ENCODE data around the gene TRPM3.
"Not testable (repeated sequence)": the region's sequence is repeated elsewhere in the genome, so short reads cannot be mapped to it uniquely, and the experiment has no call there.

The TRPM3 gene

GRCh38 chr9:70995511-70995910, 125.9 kb downstream of the TRPM3 start:
- DNase-seq (ENCODE audit: low read depth) = no peak

GRCh38 chr9:70994582-70994981, 126.8 kb downstream of the TRPM3 start:
- DNase-seq (ENCODE audit: low read depth) = no peak

- no peak for DNase-seq (ENCODE audit: low read depth)
These were observed 132.9 kb downstream of the TRPM3 start for GRCh38 chr9:70988551-70988950.

- peak; percentile 19 for DNase-seq (ENCODE audit: low read depth)
These were observed 133.4 kb downstream of the TRPM3 start for GRCh38 chr9:70987986-70988385.

DNA sequence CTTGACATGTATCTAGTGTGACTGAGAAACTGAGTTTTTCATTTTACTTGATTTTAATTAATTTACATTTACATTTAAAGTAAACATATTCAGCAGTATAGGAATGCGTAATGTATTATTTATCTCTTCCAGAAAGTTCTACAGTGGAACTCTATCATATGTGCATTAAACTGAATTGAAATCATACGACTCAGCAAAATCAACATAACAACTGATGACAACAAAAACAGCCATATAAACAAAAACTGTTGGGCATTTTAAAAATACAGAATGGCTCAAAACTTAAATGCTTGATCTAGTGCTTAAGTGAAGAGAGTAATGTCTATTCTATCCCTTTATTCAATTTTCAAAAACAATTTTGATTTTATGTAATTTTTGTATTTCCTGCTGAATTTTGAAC, 134.4 kb downstream of the TRPM3 start:
- DNase-seq (ENCODE audit: low read depth) = no peak

- DNase-seq (ENCODE audit: low read depth) = no peak
These were observed 137.6 kb downstream of the TRPM3 start for GRCh38 chr9:70983723-70984295.

GRCh38 chr9:70981312-70981711, 140.1 kb downstream of the TRPM3 start:
- no peak for DNase-seq (ENCODE audit: low read depth)

DNA sequence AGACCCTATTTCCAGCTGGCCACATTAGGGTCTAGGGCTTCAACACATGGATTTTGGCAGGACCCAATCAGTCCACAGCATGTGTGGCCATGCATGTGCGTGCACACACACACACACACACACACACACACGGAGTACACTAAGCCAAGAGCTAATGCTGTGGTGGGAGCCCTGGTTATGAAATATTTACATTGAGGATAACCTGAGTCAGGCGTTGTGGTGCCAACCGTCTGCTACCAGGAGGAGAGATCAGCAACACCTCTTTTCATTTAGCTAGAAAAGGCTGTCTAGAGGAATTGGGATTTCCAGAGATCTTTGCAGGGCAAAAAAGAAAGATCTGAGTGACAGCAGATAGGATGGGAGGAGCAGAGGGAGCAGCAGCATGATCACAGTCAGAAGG, 141.5 kb downstream of the TRPM3 start:
- no peak for DNase-seq (ENCODE audit: low read depth)

GRCh38 chr9:70978085-70978484, 143.3 kb downstream of the TRPM3 start:
- DNase-seq (ENCODE audit: low read depth) = no peak

GRCh38 chr9:70975821-70976220, 145.6 kb downstream of the TRPM3 start:
- DNase-seq (ENCODE audit: low read depth) = no peak

GRCh38 chr9:70971723-70972122, 149.7 kb downstream of the TRPM3 start:
- DNase-seq (ENCODE audit: low read depth) = no peak

GRCh38 chr9:70966380-70966779, 155.0 kb downstream of the TRPM3 start:
- DNase-seq (ENCODE audit: low read depth) = not testable (repeated sequence)

DNA sequence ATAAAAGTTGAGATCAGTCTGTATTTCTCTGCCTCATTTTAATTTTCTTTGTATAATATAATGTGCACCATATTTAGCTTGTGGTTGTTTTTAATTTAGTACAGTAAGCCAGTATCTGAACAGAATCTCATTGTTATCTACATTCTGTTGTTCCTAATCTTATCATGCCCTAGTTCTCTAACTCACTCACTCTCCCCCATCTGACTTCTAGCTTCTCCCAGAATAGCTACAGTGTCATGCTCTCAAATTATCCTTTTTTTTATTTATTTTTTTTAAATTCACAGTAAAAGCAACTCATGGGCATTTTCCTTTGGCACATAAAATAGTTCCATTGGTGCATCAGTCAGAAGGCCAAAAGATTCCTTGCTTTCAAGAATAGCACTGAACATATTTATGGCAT, 156.6 kb downstream of the TRPM3 start:
- no peak for DNase-seq (ENCODE audit: low read depth)

GRCh38 chr9:70963554-70963953, 157.9 kb downstream of the TRPM3 start:
- DNase-seq (ENCODE audit: low read depth) = no peak

GRCh38 chr9:70962761-70963440, 158.5 kb downstream of the TRPM3 start:
- DNase-seq (ENCODE audit: low read depth) = peak; percentile 33

DNA sequence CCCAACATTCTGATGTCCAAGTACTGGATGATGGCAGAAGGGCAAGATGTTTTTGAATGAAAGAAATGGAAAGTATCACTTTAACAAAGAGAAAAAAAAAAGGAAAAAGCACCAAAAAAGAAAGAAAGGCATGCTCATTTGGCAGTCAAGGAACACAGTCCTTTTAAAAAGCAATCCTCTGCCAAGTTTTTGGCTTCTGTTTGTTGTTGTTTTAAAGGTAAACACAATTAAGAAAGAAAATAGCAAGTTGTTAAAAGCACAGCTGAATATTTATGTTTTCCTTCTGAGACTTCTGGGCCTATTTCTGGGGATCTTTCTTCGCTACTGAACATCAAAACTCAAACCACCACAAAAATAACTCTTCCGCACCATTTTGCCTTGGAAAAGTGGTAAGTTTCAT, 162.1 kb downstream of the TRPM3 start:
- DNase-seq (ENCODE audit: low read depth) = no peak

GRCh38 chr9:70954596-70955143, 166.8 kb downstream of the TRPM3 start:
- peak; percentile 38 for DNase-seq (ENCODE audit: low read depth)

DNA sequence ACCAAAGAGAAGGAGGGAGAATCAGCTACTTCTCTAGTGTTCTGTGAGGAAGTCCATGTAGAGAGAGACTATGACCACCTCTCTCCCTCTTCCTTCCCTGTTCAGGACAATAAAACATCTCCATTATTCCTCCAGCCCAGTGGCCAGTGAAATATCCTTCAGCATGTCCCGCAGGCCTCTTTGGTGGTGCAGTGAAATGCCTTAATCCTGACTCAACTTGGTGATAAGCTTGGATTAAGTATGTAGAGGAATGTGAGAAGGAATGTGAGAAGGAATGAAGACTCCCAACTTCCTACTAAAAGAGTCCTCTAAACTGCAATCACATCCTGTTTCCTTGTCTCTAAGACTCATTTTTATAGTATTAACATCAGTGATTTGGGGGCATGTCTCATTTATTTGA, 167.3 kb downstream of the TRPM3 start:
- DNase-seq (ENCODE audit: low read depth) = peak; percentile 96

- DNase-seq (ENCODE audit: low read depth) = no peak
These were observed 169.4 kb downstream of the TRPM3 start for GRCh38 chr9:70951749-70952727.

DNA sequence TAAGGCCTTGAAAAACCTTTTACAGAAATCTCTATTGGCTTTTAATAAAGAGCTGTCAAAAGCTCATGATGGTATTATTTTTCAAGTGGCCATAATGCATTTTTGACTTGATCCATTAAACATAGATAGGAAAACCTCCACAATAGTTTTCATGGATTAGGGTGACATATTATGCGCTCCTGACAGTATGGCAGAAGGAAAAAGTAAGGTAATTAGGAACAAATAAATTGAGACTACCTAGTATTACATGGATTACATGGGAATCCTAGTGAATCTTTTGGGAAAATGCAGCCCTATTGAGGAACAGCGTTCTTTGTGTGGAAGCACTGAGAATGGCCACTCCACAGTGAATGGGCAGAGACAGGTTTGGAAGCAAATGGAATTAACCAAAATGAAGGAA, 171.2 kb downstream of the TRPM3 start:
- DNase-seq (ENCODE audit: low read depth) = no peak

DNA sequence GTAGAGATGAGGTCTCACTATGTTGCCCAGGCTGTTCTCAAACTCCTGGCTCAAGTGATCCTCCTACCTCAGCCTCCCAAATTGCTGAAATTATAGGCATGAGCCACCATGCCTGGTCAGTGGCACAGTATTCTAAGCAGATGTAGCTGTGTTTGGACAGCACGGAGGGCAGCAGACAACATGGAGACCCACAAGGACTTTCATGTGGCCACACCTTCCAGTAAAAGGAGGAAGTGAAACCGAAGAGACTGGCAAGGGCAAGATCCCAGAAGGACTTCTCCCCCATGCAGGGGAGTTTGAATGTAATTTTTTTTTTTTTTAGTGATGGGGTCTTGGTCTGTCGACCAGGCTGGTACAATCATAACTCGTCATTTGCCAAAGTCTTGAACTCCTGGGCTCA, 172.2 kb downstream of the TRPM3 start:
- DNase-seq (ENCODE audit: low read depth) = no peak

- no peak for DNase-seq (ENCODE audit: low read depth)
These were observed 172.7 kb downstream of the TRPM3 start for GRCh38 chr9:70948744-70949143.

GRCh38 chr9:70947511-70947910, 173.9 kb downstream of the TRPM3 start:
- no peak for DNase-seq (ENCODE audit: low read depth)

All from ELR (cell line).